K562 (cell line): Measurements from ENCODE around the gene TRMT1. TPM values are rescaled to one million over a fixed set of nuclear protein-coding genes. Genes with fewer than 3 reads are reported as not detected.
A peak's percentile ranks its signal among the peaks of the same experiment; 100 is the strongest.

Experiments used
- ATAC-seq: fragments of 200-7000 bp; cut with Tn5 transposase; 3 replicates; pipeline ENCODE4 v1.9.1; 2020; ENCODE audit warnings: moderate library complexity
- BruUV-seq: library from RNA; stranded (reverse); fragments of 400-500 nt; replicated peaks from 2 replicates; lab custom pipeline; 2021; lab: Mats Ljungman, UMichigan
- CTCF ChIA-PET: fragments of 300-600 bp; formaldehyde crosslinking; extraction: SDS; loops from one replicate; lab custom pipeline; 2021; ENCODE audit warnings: low intra/inter-chr PET ratio; lab: Yijun Ruan, JAX
- POLR2A ChIA-PET: fragments of 300-600, 350-650 bp; sonication (Branson Sonifier 250); formaldehyde crosslinking; extraction: SDS; loops from one replicate; lab custom pipeline; 2021; ENCODE audit warnings: antibody characterized with exemption, inconsistent platforms; lab: Yijun Ruan, JAX
- DNase-seq, 4 experiments: peaks; one replicate each; pipeline versions ENCODE4 v3.0.0 to v3.0.0-alpha.2; 2011 to 2018; ENCODE audit warnings: low spot score in 3 of 4, mixed read lengths in 3 of 4; ENCODE audit errors: extremely low read depth in 1 of 4
- FAIRE-seq: peaks from 2 replicates; lab custom pipeline; 2011; peaks lifted over from hg19 to GRCh38; lab: Jason Lieb, UNC
- H2AFZ ChIP-seq: 2 replicates; pipeline ENCODE4 v1.6.0; 2011; ENCODE audit warnings: low read depth, low read length, control low read depth, inconsistent platforms
- H3K27ac ChIP-seq: fragments of 200-600 bp; 3 replicates; pipeline ENCODE4 v1.8.0; 2011; ENCODE audit warnings: low read depth, mild to moderate bottlenecking, control low read depth, inconsistent platforms, low read length, moderate library complexity, mixed read lengths; ENCODE audit errors: extremely low read depth
- H3K27me3 ChIP-seq, 2 experiments: fragments of 300-600 bp in 1 of 2; 2 replicates in 1 of 2; 3 replicates in 1 of 2; pipeline versions ENCODE4 v1.6.0 to v1.8.0; 2011; ENCODE audit warnings: inconsistent platforms in 2 of 2, low read length in 2 of 2, mild to moderate bottlenecking in 1 of 2, mixed read lengths in 1 of 2, moderate library complexity in 1 of 2; ENCODE audit not compliant: control insufficient read depth in 2 of 2, insufficient read depth in 2 of 2
- H3K36me3 ChIP-seq: fragments of 300-600 bp; 3 replicates; pipeline ENCODE4 v1.8.0; 2011; ENCODE audit warnings: mild to moderate bottlenecking, low read length, inconsistent platforms; ENCODE audit not compliant: control insufficient read depth, insufficient read depth
- H3K4me1 ChIP-seq, 2 experiments: fragments of 200-600 bp in 1 of 2; replicated peaks in 1 of 2; 2 replicates in 1 of 2; 3 replicates in 1 of 2; pipeline versions ENCODE4 v1.5.1 to v1.8.0; 2011; ENCODE audit warnings: inconsistent platforms in 2 of 2, low read length in 2 of 2, mild to moderate bottlenecking in 1 of 2, mixed read lengths in 1 of 2, moderate library complexity in 1 of 2; ENCODE audit not compliant: control insufficient read depth in 2 of 2, insufficient read depth in 2 of 2
- H3K4me2 ChIP-seq: 2 replicates; pipeline ENCODE4 v1.6.1; 2011; ENCODE audit warnings: low read length, control low read depth, inconsistent platforms, mixed read lengths; ENCODE audit not compliant: insufficient read depth
- H3K4me3 ChIP-seq: fragments of 200-600 bp; sonication (generic), shearing (Covaris generic); 2 replicates; pipeline ENCODE4 v1.5.1; 2016; ENCODE audit warnings: control low read depth, inconsistent platforms
- H3K79me2 ChIP-seq: fragments of 200-600 bp; 3 replicates; pipeline ENCODE4 v1.8.0; 2011; ENCODE audit warnings: low read length, inconsistent platforms; ENCODE audit not compliant: control insufficient read depth, insufficient read depth
- H3K9ac ChIP-seq, 2 experiments: 2 replicates each; pipeline versions ENCODE4 v1.6.0 to v1.6.1; 2011; ENCODE audit warnings: low read depth in 2 of 2, low read length in 2 of 2, control low read depth in 1 of 2, inconsistent platforms in 1 of 2, mild to moderate bottlenecking in 1 of 2, mixed read lengths in 1 of 2; ENCODE audit not compliant: insufficient read depth in 1 of 2
- H3K9me1 ChIP-seq: one replicate; pipeline ENCODE4 v1.6.0; 2011; ENCODE audit warnings: inconsistent platforms, mild to moderate bottlenecking, low read length, moderate library complexity; ENCODE audit not compliant: control insufficient read depth, insufficient read depth
- H3K9me3 ChIP-seq: replicated peaks from 2 replicates; pipeline ENCODE4 v1.5.1; 2011; ENCODE audit warnings: low read depth, low read length, inconsistent platforms; ENCODE audit not compliant: control insufficient read depth, insufficient read depth
- H4K20me1 ChIP-seq: replicated peaks from 2 replicates; pipeline ENCODE4 v1.6.1; 2011; ENCODE audit warnings: low read length, inconsistent platforms, mixed read lengths; ENCODE audit not compliant: control insufficient read depth, insufficient read depth
- C11orf30 ChIP-seq: fragments of 450-650 bp; IDR thresholded peaks from 2 replicates; pipeline ENCODE4 v1.6.1; 2016; ENCODE audit warnings: low read depth, mild to moderate bottlenecking
- ILK ChIP-seq: fragments of 450-650 bp; IDR thresholded peaks from 2 replicates; pipeline ENCODE4 v1.6.1; 2016; ENCODE audit warnings: missing genetic modification characterization, low read depth, mild to moderate bottlenecking, missing compliant biosample characterization, moderate library complexity, borderline replicate concordance
- LCOR ChIP-seq: sonication (generic); formaldehyde crosslinking; IDR thresholded peaks from 2 replicates; pipeline ENCODE4 v1.8.0; 2022; ENCODE audit warnings: mild to moderate bottlenecking, missing genetic modification reagents
- NFIX ChIP-seq: fragments of 250-450 bp; sonication (Bioruptor Pico); IDR thresholded peaks from 2 replicates; pipeline ENCODE4 v1.4.0; 2020; ENCODE audit warnings: low read depth, mild to moderate bottlenecking, moderate library complexity
- RBM22 ChIP-seq: fragments of 200-400 bp; formaldehyde crosslinking; IDR thresholded peaks from 2 replicates; pipeline ENCODE4 v1.6.1; 2018; ENCODE audit warnings: low read length, low read depth; ENCODE audit not compliant: poor library complexity, severe bottlenecking
- ZKSCAN3 ChIP-seq: fragments of 250-450 bp; sonication (Bioruptor Pico); IDR thresholded peaks from 2 replicates; pipeline ENCODE4 v1.4.0; 2020
- ZNF696 ChIP-seq: fragments of 250-450 bp; sonication (Bioruptor Pico); conservative IDR thresholded peaks from 2 replicates; pipeline ENCODE4 v1.4.0; 2020; ENCODE audit warnings: mild to moderate bottlenecking, moderate library complexity
- WGBS: fragments of 100-300 bp; shearing (Covaris generic); methylation state at CpG from one replicate; pipeline ENCODE4 v1.1.6; 2016; ENCODE audit warnings: low coverage, mixed read lengths; ENCODE audit not compliant: insufficient coverage; ENCODE audit errors: missing lambda C conversion rate; 5-methylcytosine and 5-hydroxymethylcytosine counted together
- in situ Hi-C: fragments of 300-500 bp; cut with MboI; formaldehyde crosslinking; loops from 4 replicates; pipeline ENCODE4 v1.15.0; 2018; ENCODE audit warnings: inconsistent platforms, mixed read lengths
- intact Hi-C: fragments of 100-400 bp; cut with micrococcal nuclease; formaldehyde crosslinking; loops from 2 replicates; pipeline ENCODE4 v1.14.2; 2022
- polyA plus RNA-seq, 8 experiments: library from polyadenylated mRNA; depleted of rRNA in 4 of 8; stranded (reverse) in 5 of 8; unstranded in 3 of 8; fragments of >200 nt; fragmentation: Nextera tagmentation in 2 of 8; fragmentation: Illumina TruSeq in 1 of 8; extraction: Ambion mirVana in 2 of 8; extraction: Trizol in 1 of 8; gene quantifications; 2 replicates each; pipeline versions ENCODE4 v1.2.1 to v1.2.3, GENCODE V29; 2011 to 2014; ENCODE audit warnings: inconsistent platforms in 1 of 8, missing spikeins in 1 of 8
- total RNA-seq, 7 experiments: library from RNA; depleted of rRNA in 6 of 7; stranded (reverse); fragments of >200 nt in 6 of 7; fragmentation: Illumina TruSeq in 2 of 7; extraction: Trizol in 2 of 7; gene quantifications; 2 replicates each; pipeline versions ENCODE4 v1.2.1 to v1.2.3, GENCODE V29; 2011 to 2021; ENCODE audit warnings: low replicate concordance in 1 of 7
- TF ChIP-seq, protein P1 (sequence below), 2 experiments: fragments of 150-350 bp in 1 of 2; IDR thresholded peaks; 2 replicates each; pipeline ENCODE4 v1.6.1; 2012 to 2016; ENCODE audit warnings: low read depth in 2 of 2, low read length in 2 of 2, mild to moderate bottlenecking in 1 of 2, moderate library complexity in 1 of 2

TRMT1 gene
- total and polyA plus RNA-seq, 9 of the 15 experiments (the other 6 are each of a cell fraction or from before 2014, with no cell fraction given): 5.8 to 158 (median 54.3) TPM

GRCh38 chr19:13078381-13078780 is 38.2 kb downstream of the TRMT1 start:
- no peaks in the 10 kb centered on the region for H3K9me1 ChIP-seq
- in situ Hi-C loops: no loop called here
- H3K79me2 ChIP-seq: no peaks in the 10 kb centered on the region
- H4K20me1 ChIP-seq: no peaks in the 10 kb centered on the region
- peak; percentile 19 for FAIRE-seq
- H3K4me2 ChIP-seq: no peak overlapping the region
- no peak for DNase-seq
- 0 out of 3 replicates have a peak overlapping the region, but pooled peaks have one; percentile 1 for H3K27ac ChIP-seq
- ChIA-PET POLR2A (interaction anchor here (0.5 to 2.4 kb wide), 4 partner anchors 9 to 527 kb away, joined by 3 to 20 read pairs (median 7); no protein-coding TSS in a partner anchor), CTCF (no interaction called here)
- H3K9ac ChIP-seq: peak overlapping the region in 1 of 2 experiments; percentile 92; a peak in 2 of 4 replicates
- TF ChIP-seq ILK (tag): no peak
- TF ChIP-seq RBM22: peak; percentile 32
- TF ChIP-seq ZNF696: no peak
- no peak for TF ChIP-seq LCOR (CRISPR knock-in tag)
- TF ChIP-seq NFIX (CRISPR knock-in tag): no peak
- no peak for TF ChIP-seq C11orf30
- no peak for TF ChIP-seq ZKSCAN3
- TF ChIP-seq, protein P1, sequence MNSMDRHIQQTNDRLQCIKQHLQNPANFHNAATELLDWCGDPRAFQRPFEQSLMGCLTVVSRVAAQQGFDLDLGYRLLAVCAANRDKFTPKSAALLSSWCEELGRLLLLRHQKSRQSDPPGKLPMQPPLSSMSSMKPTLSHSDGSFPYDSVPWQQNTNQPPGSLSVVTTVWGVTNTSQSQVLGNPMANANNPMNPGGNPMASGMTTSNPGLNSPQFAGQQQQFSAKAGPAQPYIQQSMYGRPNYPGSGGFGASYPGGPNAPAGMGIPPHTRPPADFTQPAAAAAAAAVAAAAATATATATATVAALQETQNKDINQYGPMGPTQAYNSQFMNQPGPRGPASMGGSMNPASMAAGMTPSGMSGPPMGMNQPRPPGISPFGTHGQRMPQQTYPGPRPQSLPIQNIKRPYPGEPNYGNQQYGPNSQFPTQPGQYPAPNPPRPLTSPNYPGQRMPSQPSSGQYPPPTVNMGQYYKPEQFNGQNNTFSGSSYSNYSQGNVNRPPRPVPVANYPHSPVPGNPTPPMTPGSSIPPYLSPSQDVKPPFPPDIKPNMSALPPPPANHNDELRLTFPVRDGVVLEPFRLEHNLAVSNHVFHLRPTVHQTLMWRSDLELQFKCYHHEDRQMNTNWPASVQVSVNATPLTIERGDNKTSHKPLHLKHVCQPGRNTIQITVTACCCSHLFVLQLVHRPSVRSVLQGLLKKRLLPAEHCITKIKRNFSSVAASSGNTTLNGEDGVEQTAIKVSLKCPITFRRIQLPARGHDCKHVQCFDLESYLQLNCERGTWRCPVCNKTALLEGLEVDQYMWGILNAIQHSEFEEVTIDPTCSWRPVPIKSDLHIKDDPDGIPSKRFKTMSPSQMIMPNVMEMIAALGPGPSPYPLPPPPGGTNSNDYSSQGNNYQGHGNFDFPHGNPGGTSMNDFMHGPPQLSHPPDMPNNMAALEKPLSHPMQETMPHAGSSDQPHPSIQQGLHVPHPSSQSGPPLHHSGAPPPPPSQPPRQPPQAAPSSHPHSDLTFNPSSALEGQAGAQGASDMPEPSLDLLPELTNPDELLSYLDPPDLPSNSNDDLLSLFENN (IDR thresholded peaks at IDR 0.05; ENCODE audit: low read depth in 2 of 2, low read length in 2 of 2): no peak
- TF ChIP-seq, all 486 proteins: peak for 1
- intact Hi-C loops: no loop called here
- Histone ChIP-seq H2AFZ (no peak overlapping the region), H3K9me3 (no peaks in the 10 kb centered on the region), H3K4me3 (no peak overlapping the region), H3K4me1 (peaks cover 34 to 82% of the 10 kb centered on the region in 2 experiments), H3K36me3 (peaks cover 46% of the 10 kb centered on the region; the same call in 2 of the 3 replicates), H3K27me3 (no peaks in the 10 kb centered on the region)
- no TSS peak for BruUV-seq
- WGBS: 82% methylated on average over 6 of the region's 10 CpGs
- no peak for ATAC-seq
